NCI-H524 (cell line): ENCODE data around the gene SMCHD1.
"Not testable (repeated sequence)": the region's sequence is repeated elsewhere in the genome, so short reads cannot be mapped to it uniquely, and the experiment has no call there.

Experiments
- DNase-seq, 2 experiments: peaks; one replicate each; lab custom pipeline; 2025; lab: John Stamatoyannopoulos, UW

SMCHD1 gene

GRCh38 chr18:2716394-2717326 is 61.1 kb downstream of the SMCHD1 start:
- DNase-seq = no peak

GRCh38 chr18:2717407-2717806 is 61.9 kb downstream of the SMCHD1 start:
- DNase-seq = no peak

- no peak for DNase-seq
These were observed 63.5 kb downstream of the SMCHD1 start for GRCh38 chr18:2719040-2719439.

GRCh38 chr18:2723207-2723606 is 67.7 kb downstream of the SMCHD1 start:
- no peak for DNase-seq

GRCh38 chr18:2729757-2730156 is 74.2 kb downstream of the SMCHD1 start:
- no peak for DNase-seq

- no peak for DNase-seq
These were observed 81.3 kb downstream of the SMCHD1 start for GRCh38 chr18:2736823-2737222.

GRCh38 chr18:2740082-2740481 is 84.6 kb downstream of the SMCHD1 start:
- not testable (repeated sequence) for DNase-seq

GRCh38 chr18:2746274-2746673 is 90.7 kb downstream of the SMCHD1 start:
- DNase-seq = no peak

- DNase-seq = no peak
These were observed 102.8 kb downstream of the SMCHD1 start for GRCh38 chr18:2758309-2758708.

GRCh38 chr18:2774669-2775068 is 119.1 kb downstream of the SMCHD1 start:
- DNase-seq = no peak

- DNase-seq = no peak
These were observed 121.1 kb downstream of the SMCHD1 start for GRCh38 chr18:2776601-2777000.

GRCh38 chr18:2777241-2777640 is 121.7 kb downstream of the SMCHD1 start:
- no peak for DNase-seq

- no peak for DNase-seq
These were observed 125.2 kb downstream of the SMCHD1 start for GRCh38 chr18:2780750-2781149.

- no peak for DNase-seq
These were observed 131.7 kb downstream of the SMCHD1 start for GRCh38 chr18:2787225-2787624.

- DNase-seq = no peak
These were observed 136.9 kb downstream of the SMCHD1 start for GRCh38 chr18:2792395-2792794.

GRCh38 chr18:2794159-2794558 is 138.6 kb downstream of the SMCHD1 start:
- DNase-seq = no peak

- DNase-seq = no peak
These were observed 142.4 kb downstream of the SMCHD1 start for GRCh38 chr18:2797951-2798350.

GRCh38 chr18:2799369-2799768 is 143.8 kb downstream of the SMCHD1 start:
- DNase-seq = no peak

- DNase-seq = no peak
These were observed 150.7 kb downstream of the SMCHD1 start for GRCh38 chr18:2805970-2806943.

GRCh38 chr18:2808640-2809039 is 153.1 kb downstream of the SMCHD1 start:
- not testable (repeated sequence) for DNase-seq

GRCh38 chr18:2809666-2810183 is 154.2 kb downstream of the SMCHD1 start:
- DNase-seq = not testable (repeated sequence)

- no peak for DNase-seq
These were observed 155.9 kb downstream of the SMCHD1 start for GRCh38 chr18:2811416-2811815.
